Lung (tissue), 12 donors: ENCODE results near the gene SOX14. TPM values are rescaled to one million over a fixed set of nuclear protein-coding genes. Genes with fewer than 3 reads are reported as not detected.

Experiments used
- ATAC-seq: fragments of 200-7000 bp; cut with Tn5 transposase; one replicate; pipeline ENCODE4 v1.9.1; 2020; ENCODE audit warnings: moderate number of reproducible peaks; ENCODE audit not compliant: insufficient read depth, low FRiP score
- DNase-seq, 3 donors: peaks; one replicate each; pipeline ENCODE4 v3.0.0-alpha.2; 2013 to 2017
- H3K27ac ChIP-seq, 2 donors: one replicate each; pipeline ENCODE4 v1.5.1; 2013; ENCODE audit warnings: mild to moderate bottlenecking in 2 of 2, moderate library complexity in 2 of 2, control low read depth in 1 of 2, inconsistent platforms in 1 of 2, low read depth in 1 of 2, low read length in 1 of 2
- H3K27me3 ChIP-seq, 3 donors: one replicate each; pipeline ENCODE4 v1.5.1; 2013; ENCODE audit warnings: low read length in 2 of 3; ENCODE audit not compliant: control insufficient read depth in 3 of 3, insufficient read depth in 3 of 3
- H3K36me3 ChIP-seq, 4 donors: one replicate each; pipeline ENCODE4 v1.5.1; 2013; ENCODE audit warnings: low read length in 4 of 4, mild to moderate bottlenecking in 1 of 4, moderate library complexity in 1 of 4; ENCODE audit not compliant: control insufficient read depth in 4 of 4, insufficient read depth in 4 of 4
- H3K4me1 ChIP-seq, 5 donors: one replicate each; pipeline ENCODE4 v1.5.1; 2013; ENCODE audit warnings: low read length in 5 of 5, mild to moderate bottlenecking in 2 of 5, moderate library complexity in 1 of 5; ENCODE audit not compliant: control insufficient read depth in 5 of 5, insufficient read depth in 5 of 5
- H3K4me3 ChIP-seq: one replicate; pipeline ENCODE4 v1.5.1; 2013; ENCODE audit warnings: mild to moderate bottlenecking, control low read depth, moderate library complexity
- H3K9ac ChIP-seq, 2 donors: one replicate each; pipeline ENCODE4 v1.5.1; 2013; ENCODE audit warnings: low read length in 2 of 2, control low read depth in 1 of 2; ENCODE audit not compliant: insufficient read depth in 1 of 2
- H3K9me3 ChIP-seq, 4 donors: one replicate each; pipeline ENCODE4 v1.5.1; 2013; ENCODE audit warnings: low read length in 3 of 4, mild to moderate bottlenecking in 1 of 4, moderate library complexity in 1 of 4; ENCODE audit not compliant: control insufficient read depth in 4 of 4, insufficient read depth in 3 of 4
- whole genome bisulfite sequencing, 2 donors: extraction: QIAGEN DNeasy Blood & Tissue Kit; methylation state at CpG; one replicate each; pipeline ENCODE4 v1.1.7; 2013; 5-methylcytosine and 5-hydroxymethylcytosine counted together
- polyA plus RNA-seq, 2 donors: library from polyadenylated mRNA; stranded (reverse); fragments of 200-250 nt; gene quantifications; one replicate each; pipeline ENCODE4 v1.2.1, GENCODE V29; 2013
- total RNA-seq, 2 donors: library from RNA; depleted of rRNA in 1 of 2; stranded (reverse); fragments of >200 nt in 1 of 2; gene quantifications; one replicate each; pipeline ENCODE4 v1.2.1, GENCODE V29; 2014 to 2021
- TF ChIP-seq, protein P1 (sequence below): IDR thresholded peaks from 2 replicates; pipeline ENCODE4 v1.5.1; 2012; ENCODE audit warnings: mild to moderate bottlenecking; ENCODE audit errors: control extremely low read depth, extremely low read depth
- donor health status: control.
- donor health status: control.
- donor health status: Bipolar disorder and iron deficiency.
- donor health status: healthy.
- donor health status: DM: yes; HTN: yes; CAD: no.

The SOX14 gene
- total and polyA plus RNA-seq, 4 donors, result not detected

- Histone ChIP-seq H3K4me1 (peaks cover 0 to 28% (median 15%) of the 10 kb centered on the region in 5 donors), H3K4me3 (no peak overlapping the region), H3K27me3 (peaks cover 16 to 99% (median 96%) of the 10 kb centered on the region in 3 donors), H3K27ac (no peak overlapping the region), H3K9ac (no peak overlapping the region), H3K9me3 (peaks cover 0 to 14% (median 0%) of the 10 kb centered on the region in 4 donors), H3K36me3 (no peaks in the 10 kb centered on the region)
- TF ChIP-seq, protein P1, sequence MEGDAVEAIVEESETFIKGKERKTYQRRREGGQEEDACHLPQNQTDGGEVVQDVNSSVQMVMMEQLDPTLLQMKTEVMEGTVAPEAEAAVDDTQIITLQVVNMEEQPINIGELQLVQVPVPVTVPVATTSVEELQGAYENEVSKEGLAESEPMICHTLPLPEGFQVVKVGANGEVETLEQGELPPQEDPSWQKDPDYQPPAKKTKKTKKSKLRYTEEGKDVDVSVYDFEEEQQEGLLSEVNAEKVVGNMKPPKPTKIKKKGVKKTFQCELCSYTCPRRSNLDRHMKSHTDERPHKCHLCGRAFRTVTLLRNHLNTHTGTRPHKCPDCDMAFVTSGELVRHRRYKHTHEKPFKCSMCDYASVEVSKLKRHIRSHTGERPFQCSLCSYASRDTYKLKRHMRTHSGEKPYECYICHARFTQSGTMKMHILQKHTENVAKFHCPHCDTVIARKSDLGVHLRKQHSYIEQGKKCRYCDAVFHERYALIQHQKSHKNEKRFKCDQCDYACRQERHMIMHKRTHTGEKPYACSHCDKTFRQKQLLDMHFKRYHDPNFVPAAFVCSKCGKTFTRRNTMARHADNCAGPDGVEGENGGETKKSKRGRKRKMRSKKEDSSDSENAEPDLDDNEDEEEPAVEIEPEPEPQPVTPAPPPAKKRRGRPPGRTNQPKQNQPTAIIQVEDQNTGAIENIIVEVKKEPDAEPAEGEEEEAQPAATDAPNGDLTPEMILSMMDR, result no peak
- peak; percentile 9 for ATAC-seq
- WGBS, 2 donors, result 4 to 6% methylated on average over 40 of the region's 40 CpGs
- no peak for DNase-seq
Observed at GRCh38 chr3:137770066-137770834, 6.1 kb downstream of the SOX14 start.

DNA sequence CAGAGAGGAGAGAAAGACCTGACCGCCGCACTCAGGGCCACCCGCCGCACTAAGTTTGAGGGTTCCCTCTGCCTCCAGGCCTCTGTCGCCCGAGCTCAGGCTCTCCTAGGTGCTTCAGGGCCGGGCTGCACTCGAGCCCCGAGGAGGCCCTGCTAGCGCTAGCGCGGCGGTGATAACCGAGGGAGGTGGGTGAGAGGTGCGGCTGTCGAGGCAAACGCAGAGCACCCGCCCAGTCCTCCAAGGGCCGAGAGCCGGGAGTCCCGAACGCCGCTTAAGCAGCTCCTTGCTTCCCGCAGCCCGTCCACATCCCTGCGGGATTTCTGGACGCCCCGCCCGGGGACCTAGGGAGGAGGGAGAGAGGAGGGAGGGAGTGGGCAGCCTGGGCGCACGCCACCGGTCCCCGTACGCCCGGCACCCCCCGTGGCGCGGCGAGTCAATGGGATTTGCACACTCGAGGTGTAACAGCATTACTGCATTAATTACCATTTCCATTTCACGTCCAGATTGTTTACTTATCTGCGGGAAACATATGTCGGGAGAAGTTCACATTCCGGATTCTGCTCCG, 6.8 kb downstream of the SOX14 start:
- Histone ChIP-seq H3K4me1 (peaks cover 0 to 28% (median 15%) of the 10 kb centered on the region in 5 donors), H3K4me3 (no peak overlapping the region), H3K27me3 (peaks cover 16 to 96% (median 94%) of the 10 kb centered on the region in 3 donors), H3K9me3 (peaks cover 0 to 13% (median 0%) of the 10 kb centered on the region in 4 donors), H3K36me3 (no peaks in the 10 kb centered on the region), H3K27ac (no peak overlapping the region), H3K9ac (no peak overlapping the region)
- 1 to 2% methylated on average over 45 of the region's 45 CpGs for WGBS, 2 donors
- ATAC-seq (no peak), DNase-seq (no peak)
- TF ChIP-seq, protein P1, result no peak

GRCh38 chr3:137771401-137772213, 7.5 kb downstream of the SOX14 start:
- no peak for ATAC-seq
- peaks cover 0 to 13% (median 0%) of the 10 kb centered on the region in 4 donors for H3K9me3 ChIP-seq
- H3K4me3 ChIP-seq, result no peak overlapping the region
- no peak overlapping the region for H3K9ac ChIP-seq
- no peaks in the 10 kb centered on the region for H3K36me3 ChIP-seq
- TF ChIP-seq, protein P1, result no peak
- H3K27me3 ChIP-seq, result peaks cover 16 to 93% (median 93%) of the 10 kb centered on the region in 3 donors
- peaks cover 0 to 28% (median 14%) of the 10 kb centered on the region in 5 donors for H3K4me1 ChIP-seq
- 2 to 4% methylated on average over 53 of the region's 53 CpGs for WGBS, 2 donors
- H3K27ac ChIP-seq, result no peak overlapping the region
- no peak for DNase-seq
